H1 (cell line): ENCODE results near the gene USP54. TPM values are rescaled to one million over a fixed set of nuclear protein-coding genes. Genes with fewer than 3 reads are reported as not detected.

ENCODE experiments used
- HDAC2 ChIP-seq, 2 experiments: fragments of 300-600 bp in 1 of 2; sonication (generic) in 1 of 2; IDR thresholded peaks; 2 replicates each; pipeline ENCODE4 v1.6.1; 2011 to 2012; ENCODE audit warnings: low read depth in 2 of 2, low read length in 2 of 2, mild to moderate bottlenecking in 2 of 2, moderate library complexity in 2 of 2, borderline replicate concordance in 1 of 2, inconsistent platforms in 1 of 2
- MAX ChIP-seq: IDR thresholded peaks from 2 replicates; pipeline ENCODE4 v1.6.1; 2012; ENCODE audit warnings: inconsistent platforms
- RXRA ChIP-seq: IDR thresholded peaks from 2 replicates; pipeline ENCODE4 v1.6.1; 2011; ENCODE audit warnings: low read depth, mild to moderate bottlenecking, low read length, moderate library complexity; ENCODE audit not compliant: insufficient read depth
- SIN3A ChIP-seq, 2 experiments: IDR thresholded peaks in 1 of 2; conservative IDR thresholded peaks in 1 of 2; 2 replicates each; pipeline ENCODE4 v1.6.1; 2011 to 2012; ENCODE audit warnings: low read length in 2 of 2, improper control_type of control experiment in 1 of 2, low read depth in 1 of 2, mild to moderate bottlenecking in 1 of 2
- SRF ChIP-seq: IDR thresholded peaks from 2 replicates; pipeline ENCODE4 v1.6.1; 2011; ENCODE audit warnings: mild to moderate bottlenecking, low read depth, low read length, moderate library complexity
- polyA plus RNA-seq, 7 experiments: library from polyadenylated mRNA; depleted of rRNA in 3 of 7; stranded (reverse) in 5 of 7; unstranded in 2 of 7; fragments of >200 nt in 5 of 7; fragments of 200-250 nt in 2 of 7; gene quantifications; 1 replicate in 5 of 7; 2 replicates in 1 of 7; 4 replicates in 1 of 7; pipeline versions ENCODE4 v1.2.1 to v1.2.3, GENCODE V29; 2011 to 2013; ENCODE audit warnings: missing spikeins in 2 of 7, mixed read lengths in 2 of 7
- total RNA-seq: library from RNA; stranded (reverse); fragmentation: NEBNext Ultra II Directional; extraction: Animal tissue kit (Norgen Biotek cat#: 25700); gene quantifications from 2 replicates; pipeline ENCODE4 v1.2.1, GENCODE V29; 2021

The USP54 gene
- total and polyA plus RNA-seq, 2 of the 8 experiments (the other 6 are each of a cell fraction or from before 2014, with no cell fraction given), result 46.2 to 65.6 TPM

GRCh38 chr10:73576890-73577591 lies 14.1 kb downstream of the USP54 start (continued):
- no peak for TF ChIP-seq HDAC2 (IDR thresholded peaks at IDR 0.05; ENCODE audit: borderline replicate concordance in 1 of 2, low read depth in 2 of 2, low read length in 2 of 2)
- TF ChIP-seq MAX, result no peak
- no peak for TF ChIP-seq RXRA
- TF ChIP-seq SRF, result no peak
- no peak for TF ChIP-seq SIN3A (conservative IDR thresholded peaks at IDR 0.05 in 1 of 2, IDR thresholded peaks at IDR 0.05 in 1 of 2; ENCODE audit: low read depth in 1 of 2, low read length in 2 of 2)
- TF ChIP-seq, all 59 proteins: peak for 0
